ENCODE data around the gene HDAC7.

HDAC7 gene

DNA sequence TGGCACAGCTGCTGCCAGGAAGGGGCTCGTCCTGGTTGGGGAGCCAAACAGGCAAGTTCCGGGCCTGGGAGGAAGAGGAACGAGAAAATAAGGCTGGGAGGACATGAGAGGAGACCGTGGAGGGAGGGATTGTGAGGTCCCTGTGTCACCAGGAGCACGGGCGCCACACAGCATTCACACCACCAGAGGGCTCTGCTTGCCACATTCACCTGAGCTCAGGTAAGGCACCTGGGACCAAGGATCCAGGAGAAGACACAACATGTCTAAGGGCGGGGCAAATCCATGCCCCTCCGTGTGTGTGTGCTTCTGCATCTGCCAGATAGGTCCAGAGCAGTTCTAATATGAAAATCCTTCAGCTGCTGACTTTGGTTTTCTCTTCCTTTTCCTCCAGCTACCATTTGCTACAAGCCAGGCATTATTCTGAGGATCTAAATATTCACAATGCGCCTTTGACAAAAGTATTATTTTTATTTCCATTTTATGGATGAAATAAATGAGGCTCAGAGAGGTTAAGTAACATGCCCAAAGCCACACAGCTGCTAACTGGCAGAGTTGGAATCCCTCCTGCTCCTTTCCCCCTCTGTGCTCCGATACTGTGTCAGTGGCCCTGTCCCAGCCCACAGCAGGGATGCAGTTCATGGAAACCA, 75.6 kb downstream of the HDAC7 start:
- DNase-seq, result no peak

DNA sequence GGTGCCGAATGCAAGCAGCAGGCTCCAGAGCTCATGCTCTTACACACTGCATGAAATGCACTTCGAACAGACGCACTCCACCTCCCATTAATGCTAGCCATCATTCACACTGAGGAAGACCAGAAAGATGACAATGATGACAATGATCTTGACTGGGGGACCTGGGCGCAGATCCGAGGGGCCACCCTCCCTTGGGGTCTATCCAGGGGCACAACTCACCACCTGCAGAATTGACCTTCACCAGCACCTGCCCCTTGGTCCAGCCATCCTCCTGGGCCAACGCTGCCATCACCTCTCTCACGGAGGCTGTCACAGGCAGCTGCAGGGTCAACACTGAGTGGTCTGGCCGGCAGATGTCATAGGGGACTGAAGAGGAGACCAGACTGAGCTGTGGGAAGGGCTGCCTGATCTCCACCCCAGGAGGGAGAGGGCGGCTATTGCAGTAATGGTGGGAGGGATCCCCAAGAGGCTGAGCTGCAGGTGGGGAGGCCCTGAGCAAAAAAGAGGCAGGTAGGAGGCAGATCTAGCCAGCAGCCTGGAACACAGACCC, 76.3 kb downstream of the HDAC7 start:
- DNase-seq, result no peak

- DNase-seq, result peak; percentile 15
These were observed 77.4 kb downstream of the HDAC7 start for GRCh38 chr12:47742253-47742825.

GRCh38 chr12:47741340-47741703, 78.4 kb downstream of the HDAC7 start:
- DNase-seq, result peak; percentile 34

DNA sequence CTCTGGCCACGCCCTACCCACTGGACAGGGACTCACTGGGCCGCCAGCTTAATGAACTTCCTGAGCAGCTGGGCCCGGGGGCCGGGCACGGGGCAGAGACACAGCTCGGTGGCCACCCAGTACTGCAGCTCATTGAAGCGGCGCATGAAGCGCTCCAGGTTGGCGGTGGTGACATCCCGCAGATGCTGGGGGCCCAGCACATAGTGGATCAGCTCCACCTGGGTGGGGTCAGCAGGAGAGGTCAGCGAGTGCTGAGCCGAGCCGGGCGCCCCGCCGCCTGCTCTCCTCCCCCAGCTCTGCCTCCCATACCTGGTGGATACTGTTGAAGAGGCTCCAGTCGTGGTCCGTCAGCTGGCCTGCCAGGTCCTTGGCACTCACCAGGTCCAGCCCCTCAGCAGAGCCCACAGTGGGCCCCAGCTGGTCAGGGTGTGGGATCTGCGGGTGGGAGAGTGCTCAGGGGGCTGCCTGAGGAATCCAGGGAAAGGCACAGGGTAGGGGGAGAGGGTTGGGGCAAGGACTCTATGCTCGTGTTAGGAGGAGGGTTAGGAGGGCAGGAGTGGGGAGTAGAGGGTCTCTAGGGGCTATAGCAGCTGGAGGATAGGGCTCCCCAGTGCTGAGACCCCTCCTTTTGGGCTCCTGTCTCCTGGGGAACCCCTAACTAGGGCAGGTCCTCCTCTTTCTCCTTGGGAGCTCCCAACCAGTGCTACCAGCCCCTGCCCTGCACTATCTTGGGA, 78.9 kb downstream of the HDAC7 start:
- no peak for DNase-seq

- DNase-seq, result no peak
These were observed 79.7 kb downstream of the HDAC7 start for GRCh38 chr12:47739979-47740378.

DNA sequence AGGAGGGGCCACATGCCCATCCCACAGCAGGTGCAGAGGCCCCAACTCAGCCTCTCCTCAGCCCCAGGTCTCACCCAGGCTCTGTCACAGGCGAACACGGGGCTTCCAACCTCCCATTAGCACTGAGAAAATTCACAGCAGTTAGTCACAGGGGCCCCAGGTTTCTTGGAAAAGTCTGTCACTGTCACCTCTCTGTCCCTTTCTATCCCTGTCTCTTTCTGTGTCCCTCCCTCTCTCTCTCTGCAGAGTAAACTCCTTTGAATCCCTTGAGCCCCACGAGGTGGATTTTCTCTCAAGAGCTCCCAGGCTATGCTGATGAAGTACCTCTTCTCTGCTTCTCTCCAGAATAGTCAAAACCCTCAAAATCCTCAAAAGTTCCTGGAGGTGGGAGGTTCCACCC, 80.4 kb downstream of the HDAC7 start:
- no peak for DNase-seq

DNA sequence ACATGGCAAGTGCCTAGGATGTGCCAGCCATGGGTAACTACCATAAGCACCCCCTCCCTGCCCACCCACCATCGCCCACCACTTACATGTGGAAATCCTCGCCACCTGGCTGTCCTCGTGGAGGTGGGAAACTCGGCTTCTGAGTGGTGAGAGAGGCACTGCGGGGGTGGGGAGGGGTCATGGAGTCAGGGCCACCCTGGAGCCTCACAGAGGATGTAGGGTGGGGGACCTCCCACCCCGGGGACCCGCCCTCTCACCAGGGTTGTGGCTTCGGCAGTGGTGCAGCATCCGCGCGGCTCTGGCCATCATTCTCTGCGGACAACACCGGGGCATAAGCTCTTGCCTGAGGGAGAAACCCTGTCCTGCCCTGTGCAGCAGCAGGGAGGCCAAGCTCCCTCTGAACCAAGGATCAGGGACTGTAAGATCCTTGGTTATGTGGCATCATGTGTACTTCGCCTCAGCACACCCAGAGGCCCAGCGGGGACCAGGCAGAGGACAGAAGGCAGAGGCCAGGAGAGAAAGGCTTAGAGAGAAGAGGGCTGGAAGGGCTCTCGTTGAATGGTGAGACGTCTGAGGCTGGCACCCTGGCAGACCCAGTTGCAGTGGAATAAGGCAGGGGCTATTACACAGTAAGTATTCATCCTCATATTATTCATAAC, 81.6 kb downstream of the HDAC7 start:
- DNase-seq, result no peak

DNA sequence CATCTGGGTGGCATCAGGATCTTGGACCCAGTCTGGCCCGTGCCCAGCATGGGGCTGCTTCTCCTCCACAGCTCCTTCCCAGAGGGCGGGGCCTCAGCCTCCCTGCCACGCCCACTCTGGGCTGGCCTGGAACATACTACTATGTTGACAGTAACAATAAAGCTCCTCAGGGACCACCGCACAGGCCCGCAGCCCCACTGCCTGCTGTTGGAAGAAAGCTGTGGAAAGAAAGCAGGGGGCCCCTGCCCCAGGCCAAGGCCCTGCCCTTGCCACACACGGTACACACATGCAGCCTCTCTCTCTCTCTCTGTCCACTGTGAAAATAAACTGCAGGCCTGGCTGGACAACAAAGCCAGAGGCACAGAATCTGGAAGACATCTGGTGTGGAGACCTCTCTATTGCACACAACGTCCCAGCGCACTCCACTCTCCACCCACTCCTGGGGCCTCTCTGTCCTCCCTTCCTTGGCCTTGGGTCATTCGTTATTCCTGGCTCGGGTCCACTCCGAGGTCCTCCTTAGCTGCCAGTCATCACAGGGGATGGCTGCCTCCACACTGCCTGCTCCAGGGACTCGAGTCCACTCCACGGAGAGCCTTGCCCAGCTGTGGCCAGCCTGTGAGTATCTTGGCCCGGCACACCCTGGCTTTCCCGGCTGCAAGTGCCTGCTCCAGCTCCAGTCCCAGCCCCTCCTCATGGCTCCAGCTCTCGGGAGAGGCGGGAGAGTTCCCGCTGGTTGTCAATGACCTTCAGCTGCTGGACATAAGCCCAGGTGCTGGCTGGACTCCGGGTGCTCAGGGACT, 82.6 kb downstream of the HDAC7 start:
- no peak for DNase-seq

GRCh38 chr12:47736216-47736615, 83.5 kb downstream of the HDAC7 start:
- no peak for DNase-seq

- no peak for DNase-seq
These were observed 84.1 kb downstream of the HDAC7 start for GRCh38 chr12:47735649-47736048.

DNA sequence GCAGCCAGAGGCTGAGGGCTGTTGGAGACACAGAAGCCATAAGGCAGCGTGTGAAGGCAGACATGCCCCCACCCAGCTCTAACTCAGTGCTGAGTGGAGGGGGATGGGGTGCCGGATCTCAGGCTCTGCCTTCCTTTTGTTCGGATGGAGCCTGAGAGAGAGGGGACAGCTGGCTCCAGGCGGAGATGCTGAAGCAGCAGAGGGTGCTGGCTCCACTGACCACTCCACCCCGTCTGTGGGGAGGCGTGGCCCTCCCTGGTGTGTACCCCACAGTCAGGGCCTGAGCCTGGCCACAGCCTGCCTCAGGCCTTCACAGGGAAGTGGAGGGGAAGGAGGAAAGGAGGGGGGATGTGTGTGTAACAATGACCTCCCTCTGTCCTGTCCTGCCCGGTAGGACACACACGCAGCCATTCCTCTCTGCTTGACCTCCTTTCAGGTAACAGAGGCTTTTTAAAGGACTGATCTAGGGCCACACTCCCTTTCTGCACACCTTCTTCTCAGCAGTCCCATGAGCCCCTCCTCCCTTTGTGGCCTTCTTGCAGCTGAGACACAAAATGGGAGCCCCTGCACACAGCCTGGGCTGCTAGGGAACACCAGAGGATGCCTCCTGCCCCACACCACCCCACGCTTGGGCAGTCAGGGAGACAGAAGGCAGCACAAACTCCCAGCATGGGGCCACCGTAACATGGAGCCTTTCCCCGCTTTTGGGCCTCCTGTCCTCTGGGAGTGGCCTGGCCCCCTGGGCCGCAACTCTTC, 84.8 kb downstream of the HDAC7 start:
- no peak for DNase-seq

DNA sequence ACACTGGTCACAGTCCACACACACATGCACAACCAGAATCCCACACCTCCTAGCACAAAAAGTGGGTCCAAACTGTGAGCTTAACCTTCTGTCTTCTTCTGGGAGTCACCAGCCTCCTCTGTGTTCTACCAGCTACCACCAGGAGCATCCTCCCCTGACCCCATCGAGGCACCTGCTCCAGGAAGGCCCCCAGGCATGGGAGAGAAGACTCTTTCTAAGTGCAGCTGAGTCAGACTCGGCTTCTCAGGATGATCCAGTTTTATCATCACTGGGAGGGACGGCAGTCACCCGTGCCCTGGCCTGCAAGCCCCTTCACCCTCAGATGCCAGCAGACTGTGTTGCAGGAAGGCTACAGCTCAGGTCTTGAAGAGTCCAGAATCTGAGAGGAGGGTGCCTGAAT, 86.6 kb downstream of the HDAC7 start:
- no peak for DNase-seq
